HepG2 (cell line): ENCODE data around the gene ABI3BP. TPM values are rescaled to one million over a fixed set of nuclear protein-coding genes. Genes with fewer than 3 reads are reported as not detected.

Experiments used
- ATAC-seq: fragments of 200-7000 bp; cut with Tn5 transposase; 3 replicates; pipeline ENCODE4 v1.9.1; 2020; ENCODE audit warnings: mild to moderate bottlenecking, moderate library complexity
- BruUV-seq: library from RNA; stranded (reverse); fragments of 400-500 nt; replicated peaks from 2 replicates; lab custom pipeline; 2021; lab: Mats Ljungman, UMichigan
- CTCF ChIA-PET: fragments of 300-600 bp; formaldehyde crosslinking; extraction: SDS; loops from one replicate; lab custom pipeline; 2021; ENCODE audit warnings: low total read pairs, inconsistent platforms, low intra/inter-chr PET ratio; lab: Yijun Ruan, JAX
- POLR2A ChIA-PET: fragments of 350-600 bp; sonication (Branson Sonifier 250); formaldehyde crosslinking; loops from one replicate; lab custom pipeline; 2020; ENCODE audit warnings: antibody characterized with exemption, inconsistent platforms; lab: Yijun Ruan, JAX
- DNase-seq: peaks from one replicate; pipeline ENCODE4 v3.0.0-alpha.2; 2015; ENCODE audit warnings: low spot score
- FAIRE-seq: peaks from 3 replicates; lab custom pipeline; 2011; peaks lifted over from hg19 to GRCh38; lab: Jason Lieb, UNC
- H2AFZ ChIP-seq: one replicate; pipeline ENCODE4 v1.6.1; 2011; ENCODE audit warnings: low read length, inconsistent platforms
- H3K27ac ChIP-seq: fragments of 300-600 bp; 3 replicates; pipeline ENCODE4 v1.8.0; 2011; ENCODE audit warnings: mixed run types, mild to moderate bottlenecking, mixed read lengths, low read length, inconsistent platforms; ENCODE audit not compliant: insufficient read depth; ENCODE audit errors: extremely low read length
- H3K27me3 ChIP-seq, 2 experiments: fragments of 200-600 bp in 1 of 2; 2 replicates in 1 of 2; 3 replicates in 1 of 2; pipeline versions ENCODE4 v1.6.0 to v1.8.0; 2011; ENCODE audit warnings: low read length in 2 of 2, mild to moderate bottlenecking in 2 of 2, moderate library complexity in 2 of 2, inconsistent platforms in 1 of 2; ENCODE audit not compliant: insufficient read depth in 2 of 2, control insufficient read depth in 1 of 2
- H3K36me3 ChIP-seq, 2 experiments: fragments of 200-600 bp in 1 of 2; replicated peaks in 1 of 2; 2 replicates in 1 of 2; 3 replicates in 1 of 2; pipeline versions ENCODE4 v1.5.1 to v1.8.0; 2011; ENCODE audit warnings: low read length in 2 of 2, inconsistent platforms in 1 of 2; ENCODE audit not compliant: insufficient read depth in 2 of 2, control insufficient read depth in 1 of 2
- H3K4me1 ChIP-seq: 2 replicates; pipeline ENCODE4 v1.5.1; 2012; ENCODE audit warnings: low read length, inconsistent platforms; ENCODE audit not compliant: insufficient read depth
- H3K4me2 ChIP-seq: 2 replicates; pipeline ENCODE4 v1.6.0; 2011; ENCODE audit warnings: low read depth, low read length, inconsistent platforms
- H3K4me3 ChIP-seq, 3 experiments: fragments of 200-600 bp in 1 of 3; sonication (generic), shearing (Covaris generic) in 1 of 3; replicated peaks in 1 of 3; 2 replicates each; pipeline ENCODE4 v1.5.1; 2011 to 2016; ENCODE audit warnings: low read length in 3 of 3, inconsistent platforms in 2 of 3, low read depth in 2 of 3, mild to moderate bottlenecking in 2 of 3, control low read depth in 1 of 3, mixed read lengths in 1 of 3; ENCODE audit not compliant: insufficient read depth in 1 of 3
- H3K79me2 ChIP-seq: one replicate; pipeline ENCODE4 v1.6.1; 2011; ENCODE audit warnings: low read length, inconsistent platforms; ENCODE audit not compliant: insufficient read depth
- H3K9ac ChIP-seq: 2 replicates; pipeline ENCODE4 v1.6.0; 2011; ENCODE audit warnings: mild to moderate bottlenecking, low read depth, low read length, inconsistent platforms; ENCODE audit not compliant: insufficient read depth
- H3K9me3 ChIP-seq: 2 replicates; pipeline ENCODE4 v1.5.1; 2012; ENCODE audit warnings: mild to moderate bottlenecking, low read length
- H4K20me1 ChIP-seq: 2 replicates; pipeline ENCODE4 v1.6.0; 2011; ENCODE audit warnings: inconsistent platforms, mild to moderate bottlenecking, low read length, moderate library complexity; ENCODE audit not compliant: insufficient read depth
- AGO2 ChIP-seq: fragments of 200-400 bp; formaldehyde crosslinking; optimal IDR thresholded peaks from 2 replicates; pipeline ENCODE3; 2017; ENCODE audit warnings: mild to moderate bottlenecking, low read depth, low read length, moderate library complexity
- ARNT ChIP-seq: fragments of 450-650 bp; IDR thresholded peaks from 2 replicates; pipeline ENCODE4 v1.6.1; 2017
- ARNT2 ChIP-seq: sonication (generic); formaldehyde crosslinking; IDR thresholded peaks from 2 replicates; pipeline ENCODE4 v1.8.0; 2022; ENCODE audit warnings: mild to moderate bottlenecking, low read depth, missing genetic modification reagents, moderate library complexity
- ATF1 ChIP-seq: IDR thresholded peaks from 2 replicates; pipeline ENCODE4 v1.6.1; 2016; ENCODE audit warnings: mild to moderate bottlenecking, control low read depth
- FOXK1 ChIP-seq: sonication (generic); formaldehyde crosslinking; IDR thresholded peaks from 2 replicates; pipeline ENCODE4 v1.4.0; 2020; ENCODE audit warnings: low read depth, missing genetic modification reagents, borderline replicate concordance
- GTF3A ChIP-seq: sonication (generic); formaldehyde crosslinking; conservative IDR thresholded peaks from 2 replicates; pipeline ENCODE4 v1.4.0; 2020; ENCODE audit warnings: mild to moderate bottlenecking, missing genetic modification reagents
- NRL ChIP-seq: sonication (generic); formaldehyde crosslinking; IDR thresholded peaks from 2 replicates; pipeline ENCODE4 v1.5.0; 2020; ENCODE audit warnings: missing genetic modification reagents, mild to moderate bottlenecking, moderate library complexity, borderline replicate concordance
- PCBP1 ChIP-seq: fragments of 200-400 bp; formaldehyde crosslinking; IDR thresholded peaks from 2 replicates; pipeline ENCODE4 v1.6.1; 2017; ENCODE audit warnings: mild to moderate bottlenecking, low read depth, low read length, borderline replicate concordance
- PCBP2 ChIP-seq: fragments of 200-400 bp; formaldehyde crosslinking; optimal IDR thresholded peaks from 2 replicates; pipeline ENCODE3; 2018; ENCODE audit warnings: low read length, low read depth; ENCODE audit not compliant: poor library complexity, severe bottlenecking
- PRMT3 ChIP-seq: sonication (generic); formaldehyde crosslinking; IDR thresholded peaks from 2 replicates; pipeline ENCODE4 v1.8.1; 2022; ENCODE audit warnings: low read depth, mild to moderate bottlenecking, moderate library complexity, missing genetic modification reagents, borderline replicate concordance
- ZNF121 ChIP-seq: sonication (generic); formaldehyde crosslinking; IDR thresholded peaks from 2 replicates; pipeline ENCODE4 v1.5.0; 2020; ENCODE audit warnings: mild to moderate bottlenecking, missing genetic modification reagents
- ZNF138 ChIP-seq: sonication (generic); formaldehyde crosslinking; IDR thresholded peaks from 2 replicates; pipeline ENCODE4 v1.5.0; 2020; ENCODE audit warnings: mild to moderate bottlenecking, low read depth, missing genetic modification reagents
- ZNF224 ChIP-seq: sonication (generic); formaldehyde crosslinking; IDR thresholded peaks from 2 replicates; pipeline ENCODE4 v1.5.0; 2020; ENCODE audit warnings: mild to moderate bottlenecking, missing genetic modification reagents
- ZNF7 ChIP-seq: IDR thresholded peaks from 2 replicates; pipeline ENCODE4 v1.6.1; 2016; ENCODE audit warnings: missing biosample characterization, missing genetic modification reagents
- WGBS: methylation state at CpG from one replicate; pipeline ENCODE4 v1.1.6; 2017; ENCODE audit warnings: low lambda C conversion rate; 5-methylcytosine and 5-hydroxymethylcytosine counted together
- in situ Hi-C: cut with HindIII; loops from 2 replicates; pipeline ENCODE4 v1.10.0; 2017; ENCODE audit warnings: low pct_unique_long_range_greater_than_20kb; ENCODE audit not compliant: extremely low pct_ligation_motif_present
- intact Hi-C: fragments of 100-400 bp; cut with micrococcal nuclease; formaldehyde crosslinking; loops from one replicate; pipeline ENCODE4 v1.10.0; 2022; ENCODE audit not compliant: unreplicated experiment
- polyA plus RNA-seq, 8 experiments: library from polyadenylated mRNA; depleted of rRNA in 3 of 8; stranded (reverse) in 7 of 8; unstranded in 1 of 8; fragments of >200 nt; fragmentation: Illumina TruSeq in 4 of 8; extraction: Trizol in 4 of 8; gene quantifications; 2 replicates each; pipeline versions ENCODE4 v1.2.1 to v1.2.3, GENCODE V29; 2011 to 2016; ENCODE audit warnings: low read depth in 4 of 8, missing spikeins in 1 of 8, mixed read lengths in 1 of 8; ENCODE audit not compliant: insufficient read depth in 1 of 8
- total RNA-seq, 5 experiments: library from RNA; depleted of rRNA; stranded (reverse); fragments of >200 nt; fragmentation: Illumina TruSeq; extraction: Trizol; gene quantifications; 2 replicates each; pipeline ENCODE4 v1.2.3, GENCODE V29; 2016; ENCODE audit warnings: low read depth in 1 of 5
- TF ChIP-seq, protein P1 (sequence below): IDR thresholded peaks from 2 replicates; pipeline ENCODE4 v1.6.1; 2016; ENCODE audit warnings: missing compliant biosample characterization, missing genetic modification reagents, borderline replicate concordance
- TF ChIP-seq, protein P2 (sequence below): IDR thresholded peaks from 2 replicates; pipeline ENCODE4 v1.6.1; 2012; ENCODE audit warnings: low read length, improper control_type of control experiment
- TF ChIP-seq, protein P3 (sequence below): sonication (generic); formaldehyde crosslinking; IDR thresholded peaks from 2 replicates; pipeline ENCODE4 v1.4.0; 2020; ENCODE audit warnings: missing genetic modification reagents, borderline replicate concordance

Gene ABI3BP
- total and polyA plus RNA-seq, 2 of the 13 experiments (the other 11 are each of a cell fraction or from before 2014, with no cell fraction given) = not detected

DNA sequence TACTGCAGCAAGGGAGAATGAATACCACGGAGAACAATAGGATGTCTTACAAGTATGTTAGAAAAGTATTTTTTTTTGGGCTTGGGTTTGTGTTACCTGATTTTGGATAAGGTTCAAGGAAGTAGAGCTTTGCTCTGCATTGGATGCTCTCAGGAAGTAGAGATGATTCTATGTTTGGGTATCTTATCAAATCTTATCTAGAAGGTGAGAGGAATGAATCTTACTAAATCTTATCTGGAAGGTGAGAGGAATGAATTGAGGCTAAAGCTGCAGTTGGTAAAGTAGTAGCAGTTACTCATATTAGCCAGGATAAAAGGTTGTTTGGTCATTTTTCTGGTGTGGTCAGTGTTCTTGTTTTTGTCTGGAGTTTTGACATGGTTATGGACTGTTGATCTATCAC, 266.5 kb downstream of the ABI3BP start (continued):
- TF ChIP-seq, protein P1, sequence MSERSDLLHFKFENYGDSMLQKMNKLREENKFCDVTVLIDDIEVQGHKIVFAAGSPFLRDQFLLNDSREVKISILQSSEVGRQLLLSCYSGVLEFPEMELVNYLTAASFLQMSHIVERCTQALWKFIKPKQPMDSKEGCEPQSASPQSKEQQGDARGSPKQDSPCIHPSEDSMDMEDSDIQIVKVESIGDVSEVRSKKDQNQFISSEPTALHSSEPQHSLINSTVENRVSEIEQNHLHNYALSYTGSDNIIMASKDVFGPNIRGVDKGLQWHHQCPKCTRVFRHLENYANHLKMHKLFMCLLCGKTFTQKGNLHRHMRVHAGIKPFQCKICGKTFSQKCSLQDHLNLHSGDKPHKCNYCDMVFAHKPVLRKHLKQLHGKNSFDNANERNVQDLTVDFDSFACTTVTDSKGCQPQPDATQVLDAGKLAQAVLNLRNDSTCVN (CRISPR knock-in tag) = no peak
- TF ChIP-seq NRL (CRISPR knock-in tag) (no peak), PCBP1 (no peak), ARNT2 (CRISPR knock-in tag) (no peak), ARNT (no peak), ZNF138 (CRISPR knock-in tag) (no peak), ZNF224 (CRISPR knock-in tag) (no peak), FOXK1 (no peak)

DNA sequence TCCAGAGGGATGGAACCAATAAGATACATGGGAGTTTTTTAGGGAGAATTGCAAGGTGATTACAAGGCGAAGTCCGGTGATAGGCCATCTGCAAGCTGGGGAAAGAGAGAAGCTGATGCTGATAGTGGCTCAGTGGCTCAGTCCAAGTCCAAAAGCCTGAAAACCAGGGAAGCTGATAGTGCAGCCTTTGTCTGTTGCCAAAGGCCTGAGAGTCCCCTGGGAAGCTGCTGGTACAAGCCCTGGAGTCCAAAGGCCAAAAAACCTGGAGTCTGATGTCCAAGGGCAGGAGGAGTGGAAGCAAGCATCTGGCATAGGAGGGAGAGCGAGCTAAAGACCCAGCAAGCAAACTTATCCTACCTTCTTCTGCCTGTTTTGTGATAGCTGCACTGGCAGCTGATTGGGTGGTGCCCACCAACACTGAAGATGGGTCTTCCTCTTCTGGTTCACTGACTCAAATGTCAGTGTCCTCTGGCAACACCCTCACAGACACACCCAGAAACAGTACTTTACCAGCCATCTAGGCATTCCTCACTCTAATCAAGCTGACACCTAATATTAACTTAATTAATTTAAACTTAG, 267.2 kb downstream of the ABI3BP start:
- WGBS = 90% methylated on average over 2 of the region's 3 CpGs
- Histone ChIP-seq H3K9ac (no peak overlapping the region), H3K9me3 (no peaks in the 10 kb centered on the region), H3K27me3 (no peaks in the 10 kb centered on the region), H2AFZ (no peak overlapping the region), H3K79me2 (peaks cover 5% of the 10 kb centered on the region), H3K36me3 (peaks cover 12 to 66% of the 10 kb centered on the region in 2 experiments), H3K27ac (no peak overlapping the region), H3K4me1 (peaks cover 10% of the 10 kb centered on the region), H4K20me1 (peaks cover 6% of the 10 kb centered on the region; the same call in 1 of the 2 replicates), H3K4me3 (no peak overlapping the region), H3K4me2 (no peak overlapping the region)
- ATAC-seq = peak; percentile 87
- POLR2A ChIA-PET = no interaction called here
- intact Hi-C loops = no loop called here
- DNase-seq = peak; percentile 44
- in situ Hi-C loops = no loop called here
- no TSS peak for BruUV-seq
- FAIRE-seq = no peak
- CTCF ChIA-PET = no interaction called here
- TF ChIP-seq, protein P2, sequence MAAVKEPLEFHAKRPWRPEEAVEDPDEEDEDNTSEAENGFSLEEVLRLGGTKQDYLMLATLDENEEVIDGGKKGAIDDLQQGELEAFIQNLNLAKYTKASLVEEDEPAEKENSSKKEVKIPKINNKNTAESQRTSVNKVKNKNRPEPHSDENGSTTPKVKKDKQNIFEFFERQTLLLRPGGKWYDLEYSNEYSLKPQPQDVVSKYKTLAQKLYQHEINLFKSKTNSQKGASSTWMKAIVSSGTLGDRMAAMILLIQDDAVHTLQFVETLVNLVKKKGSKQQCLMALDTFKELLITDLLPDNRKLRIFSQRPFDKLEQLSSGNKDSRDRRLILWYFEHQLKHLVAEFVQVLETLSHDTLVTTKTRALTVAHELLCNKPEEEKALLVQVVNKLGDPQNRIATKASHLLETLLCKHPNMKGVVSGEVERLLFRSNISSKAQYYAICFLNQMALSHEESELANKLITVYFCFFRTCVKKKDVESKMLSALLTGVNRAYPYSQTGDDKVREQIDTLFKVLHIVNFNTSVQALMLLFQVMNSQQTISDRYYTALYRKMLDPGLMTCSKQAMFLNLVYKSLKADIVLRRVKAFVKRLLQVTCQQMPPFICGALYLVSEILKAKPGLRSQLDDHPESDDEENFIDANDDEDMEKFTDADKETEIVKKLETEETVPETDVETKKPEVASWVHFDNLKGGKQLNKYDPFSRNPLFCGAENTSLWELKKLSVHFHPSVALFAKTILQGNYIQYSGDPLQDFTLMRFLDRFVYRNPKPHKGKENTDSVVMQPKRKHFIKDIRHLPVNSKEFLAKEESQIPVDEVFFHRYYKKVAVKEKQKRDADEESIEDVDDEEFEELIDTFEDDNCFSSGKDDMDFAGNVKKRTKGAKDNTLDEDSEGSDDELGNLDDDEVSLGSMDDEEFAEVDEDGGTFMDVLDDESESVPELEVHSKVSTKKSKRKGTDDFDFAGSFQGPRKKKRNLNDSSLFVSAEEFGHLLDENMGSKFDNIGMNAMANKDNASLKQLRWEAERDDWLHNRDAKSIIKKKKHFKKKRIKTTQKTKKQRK = no peak
- TF ChIP-seq AGO2 (no peak), GTF3A (CRISPR knock-in tag) (no peak), ATF1 (CRISPR knock-in tag) (no peak), PCBP2 (no peak), ZNF7 (peak; percentile 91), ZNF121 (CRISPR knock-in tag) (no peak), PRMT3 (CRISPR knock-in tag) (no peak)
- TF ChIP-seq, protein P3, sequence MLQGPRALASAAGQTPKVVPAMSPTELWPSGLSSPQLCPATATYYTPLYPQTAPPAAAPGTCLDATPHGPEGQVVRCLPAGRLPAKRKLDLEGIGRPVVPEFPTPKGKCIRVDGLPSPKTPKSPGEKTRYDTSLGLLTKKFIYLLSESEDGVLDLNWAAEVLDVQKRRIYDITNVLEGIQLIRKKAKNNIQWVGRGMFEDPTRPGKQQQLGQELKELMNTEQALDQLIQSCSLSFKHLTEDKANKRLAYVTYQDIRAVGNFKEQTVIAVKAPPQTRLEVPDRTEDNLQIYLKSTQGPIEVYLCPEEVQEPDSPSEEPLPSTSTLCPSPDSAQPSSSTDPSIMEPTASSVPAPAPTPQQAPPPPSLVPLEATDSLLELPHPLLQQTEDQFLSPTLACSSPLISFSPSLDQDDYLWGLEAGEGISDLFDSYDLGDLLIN (CRISPR knock-in tag) = no peak
